Right lung (tissue), 5 donors: ENCODE measurements around the gene MSMB. TPM values are rescaled to one million over a fixed set of nuclear protein-coding genes. Genes with fewer than 3 reads are reported as not detected.

Experiments
- DNase-seq, 2 donors: peaks; one replicate each; pipeline ENCODE4 v3.0.0-alpha.2; 2013
- polyA plus RNA-seq, 5 donors: library from polyadenylated mRNA; unstranded; fragments of 120-200 nt; gene quantifications; one replicate each; pipeline versions ENCODE4 v1.2.1 to v1.2.3, GENCODE V29; 2013; ENCODE audit warnings: inconsistent platforms in 1 of 5, low replicate concordance in 1 of 5; ENCODE audit not compliant: insufficient read length in 5 of 5, insufficient read depth in 1 of 5

MSMB gene
- polyA plus RNA-seq, 5 donors: not detected

DNA sequence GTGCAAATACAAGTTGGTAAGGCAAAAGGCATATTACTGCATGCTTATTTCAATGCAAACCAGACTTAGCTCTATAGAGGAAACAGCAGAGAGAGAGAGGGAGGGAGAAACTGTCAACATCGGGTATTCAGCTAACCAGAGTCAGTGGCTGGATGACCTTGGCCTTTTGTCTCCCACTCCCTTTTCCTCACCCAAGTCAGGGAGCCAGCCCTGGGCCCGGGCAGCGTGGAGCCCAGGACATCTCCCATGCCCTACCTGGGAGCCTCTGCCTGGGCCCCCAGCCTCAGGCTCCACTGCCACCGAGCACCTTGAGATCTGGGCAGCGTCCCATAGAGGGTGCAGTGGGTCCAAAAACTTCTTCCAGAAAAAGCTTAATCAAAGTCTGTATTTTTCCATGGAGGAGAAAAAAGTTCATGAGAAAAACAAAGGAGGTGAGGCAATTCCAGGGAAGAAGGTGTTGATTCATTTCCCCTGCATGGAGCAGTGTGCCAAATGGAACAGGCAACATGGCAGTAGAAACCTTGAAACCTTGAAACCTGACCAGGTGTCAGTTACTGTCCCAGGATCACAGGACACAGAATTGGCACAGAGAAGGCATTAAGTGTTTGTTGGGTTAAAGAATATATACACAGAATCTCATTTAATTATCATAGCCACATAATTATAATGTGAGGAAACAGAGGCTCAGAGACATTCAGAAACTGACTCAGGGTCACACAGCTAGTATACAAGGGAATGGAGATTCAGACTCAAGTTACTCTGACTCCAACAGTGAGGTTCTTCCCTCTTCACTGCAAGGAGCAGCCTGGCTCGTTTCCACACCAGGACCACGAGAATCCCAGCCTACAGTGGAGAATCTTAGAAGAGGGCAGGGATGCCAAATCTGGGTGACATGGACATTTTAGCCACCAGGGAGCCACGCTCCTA, 9.9 kb downstream of the MSMB start:
- DNase-seq: no peak

DNA sequence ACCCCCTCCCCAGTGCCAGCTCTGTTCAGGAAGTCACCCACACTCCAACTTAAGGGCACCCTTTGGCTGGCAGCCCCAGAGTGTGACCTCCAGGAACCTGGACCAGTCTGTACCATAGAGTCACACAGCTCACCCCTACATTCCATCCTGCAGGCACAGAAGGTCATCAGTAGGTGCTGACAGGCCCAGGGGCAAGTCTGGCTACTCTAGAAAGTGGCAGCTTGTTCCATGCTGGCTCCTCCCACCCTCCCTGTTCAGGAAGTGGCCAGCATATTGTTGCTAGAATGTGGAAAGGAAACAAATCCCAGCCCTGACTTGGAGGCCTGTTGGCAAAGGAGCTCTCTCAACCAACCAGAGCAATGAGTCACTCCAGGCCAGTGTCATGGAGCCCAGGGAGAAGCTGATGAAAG, 12.5 kb downstream of the MSMB start:
- no peak for DNase-seq

DNA sequence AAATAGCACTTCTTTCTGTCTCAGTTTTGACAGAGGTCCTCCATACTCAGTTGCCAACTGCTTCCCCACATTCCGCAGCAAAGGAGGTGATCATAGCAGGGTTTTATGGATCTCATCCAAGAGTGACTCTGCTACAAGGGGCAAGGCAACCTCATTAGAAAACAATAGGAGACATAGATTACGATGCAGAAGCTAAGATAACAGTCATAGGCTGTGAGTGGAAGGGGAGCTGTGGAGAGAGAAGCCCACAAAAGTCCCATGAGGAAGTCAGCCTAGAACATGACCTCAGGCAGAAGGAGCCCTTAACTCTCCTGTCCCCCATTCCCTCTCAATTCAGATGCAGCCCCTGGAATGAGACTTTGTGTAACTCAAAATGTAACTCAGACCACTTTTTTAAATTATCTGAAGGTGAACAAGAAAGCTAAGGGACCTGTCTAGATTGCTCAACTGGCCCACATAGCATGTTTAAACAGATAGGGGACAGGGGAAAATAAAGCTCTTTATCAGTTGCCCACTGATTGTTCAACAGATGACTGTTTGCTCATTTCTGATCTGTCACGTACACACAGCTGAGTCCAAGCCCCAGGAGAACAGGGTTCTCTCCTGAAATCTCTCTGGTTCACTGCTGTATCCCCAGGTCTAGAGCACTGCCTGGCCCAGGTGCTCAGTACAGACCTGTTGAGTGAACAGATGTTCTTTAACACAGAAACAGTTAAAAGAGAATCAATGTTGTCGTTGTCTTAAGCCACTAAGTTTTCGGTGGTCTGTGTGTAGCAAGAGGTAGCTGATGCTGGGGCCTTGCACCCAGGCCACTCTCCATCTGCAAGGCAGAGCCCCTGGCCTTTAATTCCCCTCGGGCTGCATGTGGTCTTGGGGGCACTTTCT, 14.2 kb downstream of the MSMB start:
- DNase-seq: no peak

DNA sequence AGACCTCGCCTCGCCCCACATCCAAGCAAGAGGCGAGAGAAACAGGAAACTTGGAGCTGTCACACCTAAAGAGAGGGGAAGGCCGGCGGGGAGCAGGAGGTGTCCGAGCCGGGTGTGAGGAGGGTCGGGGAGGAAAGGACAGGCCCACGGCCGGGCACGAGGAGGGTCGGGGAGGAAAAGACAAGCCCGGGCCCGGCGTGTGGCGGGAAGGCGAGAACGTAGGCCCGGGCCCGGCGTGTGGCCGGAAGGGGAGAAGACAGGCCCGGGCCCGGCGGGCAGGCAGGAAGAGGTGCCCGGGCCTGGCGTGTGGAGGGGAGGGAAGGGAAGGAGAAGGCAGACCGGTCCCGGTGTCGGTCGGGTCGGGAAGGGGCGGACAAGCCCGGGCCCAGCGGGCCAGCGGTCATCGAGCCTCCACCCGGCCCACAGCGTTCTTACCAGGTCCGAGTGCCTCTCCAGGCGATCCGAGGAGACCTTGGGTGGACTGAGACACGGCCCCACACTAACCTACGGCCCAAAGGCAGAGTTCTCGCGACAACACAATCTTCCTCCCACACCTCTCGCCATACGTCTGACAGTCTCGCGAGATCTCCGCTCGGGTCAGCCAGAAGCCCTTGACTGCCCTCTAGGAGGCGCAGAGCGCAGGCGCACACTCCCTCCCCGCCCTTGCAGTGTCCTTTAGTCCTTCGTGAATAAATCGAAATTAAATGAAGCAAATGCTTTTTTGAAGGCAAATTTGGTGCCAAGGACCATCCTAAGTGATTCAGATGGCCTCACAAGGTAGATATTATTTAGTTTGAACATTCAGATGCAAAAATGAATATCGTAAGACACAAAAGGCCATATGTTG, 15.8 kb downstream of the MSMB start, which contains the start of gene NCOA4:
NCOA4 (minus strand) TSS at position 533 of the 847 bp plus-strand sequence. CDS start 13,943 bp downstream, outside the sequence.
- peak; percentile 95 to 97 for DNase-seq

DNA sequence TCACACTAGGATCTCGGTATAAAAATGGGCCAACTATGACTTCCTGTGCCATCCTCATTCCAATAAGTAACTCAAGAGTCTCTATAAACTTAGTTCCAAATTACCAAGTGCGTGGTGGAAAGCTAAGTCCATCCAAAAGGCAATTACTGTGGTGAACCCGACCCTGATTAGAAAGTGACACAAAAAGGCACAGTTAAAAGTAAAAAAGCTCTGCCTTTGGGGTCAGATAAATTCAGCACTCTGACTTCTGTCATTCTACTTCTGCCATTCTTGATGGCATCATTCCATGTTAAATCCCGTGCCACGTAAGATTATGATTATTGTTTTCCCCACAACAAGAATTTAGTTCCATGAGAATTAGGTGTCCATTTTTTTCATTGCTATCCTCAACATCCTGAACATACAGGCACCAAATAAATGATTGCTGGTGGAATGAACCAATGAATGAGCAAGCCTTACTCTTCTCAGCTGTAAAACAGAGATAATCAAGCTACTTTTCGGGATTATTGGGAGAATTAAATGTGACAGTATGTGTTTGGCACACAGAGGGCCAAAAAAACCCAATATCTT, 16.5 kb downstream of the MSMB start:
- no peak for DNase-seq

DNA sequence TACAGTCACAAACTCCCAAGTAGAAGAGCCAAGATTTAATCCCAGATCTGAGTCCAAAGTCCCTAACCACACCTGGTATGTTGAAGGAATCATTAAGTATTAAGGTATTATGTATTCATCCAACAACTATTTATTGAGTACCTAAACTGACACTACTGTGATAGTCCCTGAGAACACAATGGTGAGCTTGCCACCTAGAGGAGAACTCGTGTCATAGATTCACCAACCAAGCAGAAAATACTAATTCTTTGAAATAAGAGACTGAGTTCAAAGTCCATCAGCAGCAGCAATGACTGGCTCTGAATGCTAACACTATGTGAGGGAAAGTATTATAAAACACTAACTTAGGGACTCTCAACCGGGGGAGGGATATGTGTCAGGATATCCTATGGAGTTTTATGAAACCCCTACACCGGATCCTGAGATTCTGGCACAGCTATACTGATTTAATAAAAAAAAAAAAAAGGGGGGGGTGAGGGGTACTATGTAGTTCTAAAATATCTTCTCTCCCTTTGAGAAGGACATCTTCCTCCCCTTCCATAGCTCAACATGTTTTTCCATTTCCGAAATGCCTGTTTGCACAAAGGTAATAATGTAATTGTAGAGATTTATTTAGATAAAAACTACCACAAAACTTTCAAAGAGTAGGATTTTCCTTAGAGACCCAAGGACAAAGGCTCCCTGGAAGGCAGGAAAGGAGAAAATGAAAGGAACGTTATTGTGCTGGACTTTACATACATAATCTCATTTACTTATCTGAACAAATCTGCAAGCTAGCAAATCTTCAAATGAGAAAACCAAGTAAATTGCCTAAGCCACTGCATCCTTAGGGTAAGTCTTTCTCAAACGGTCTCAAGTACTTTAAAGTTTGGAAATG, 17.2 kb downstream of the MSMB start:
- DNase-seq: no peak

DNA sequence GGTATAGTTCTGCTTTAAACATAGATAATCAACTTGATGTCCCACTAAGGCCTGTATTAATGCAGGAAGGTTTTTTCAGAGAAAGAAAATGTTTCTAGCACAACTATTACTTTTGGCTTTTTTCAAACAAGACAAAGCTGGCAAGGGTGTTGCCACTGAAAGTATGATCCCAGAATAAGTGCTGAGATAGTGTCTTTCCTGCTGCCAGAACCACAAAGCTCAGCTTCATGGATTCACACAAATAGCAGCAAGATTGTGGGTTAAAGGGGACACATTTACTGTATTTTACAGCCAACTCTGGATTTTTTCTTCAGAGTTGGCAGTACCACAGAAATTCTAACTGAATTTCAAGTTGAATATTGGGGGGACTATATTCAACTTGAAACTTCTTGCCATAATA, 20.0 kb downstream of the MSMB start:
- DNase-seq: no peak

DNA sequence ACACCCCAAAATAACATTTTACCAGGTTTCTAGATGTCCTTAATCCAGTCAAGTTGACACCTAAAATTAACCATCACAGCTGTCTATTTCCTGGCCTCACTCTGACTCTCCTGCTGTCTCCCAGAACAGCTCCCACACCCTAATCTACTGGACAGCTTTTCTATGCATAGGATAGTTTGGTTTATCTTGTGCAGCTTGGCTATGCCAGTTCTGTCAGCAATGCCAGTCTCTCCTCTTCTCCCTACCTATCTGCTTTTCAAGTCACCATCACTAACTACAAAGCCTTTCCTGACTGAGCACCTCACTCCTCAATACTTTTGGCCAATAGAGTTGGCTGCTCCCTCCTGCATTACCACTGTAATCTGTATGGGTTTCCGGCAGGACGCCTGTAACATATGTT, 20.7 kb downstream of the MSMB start:
- no peak for DNase-seq

DNA sequence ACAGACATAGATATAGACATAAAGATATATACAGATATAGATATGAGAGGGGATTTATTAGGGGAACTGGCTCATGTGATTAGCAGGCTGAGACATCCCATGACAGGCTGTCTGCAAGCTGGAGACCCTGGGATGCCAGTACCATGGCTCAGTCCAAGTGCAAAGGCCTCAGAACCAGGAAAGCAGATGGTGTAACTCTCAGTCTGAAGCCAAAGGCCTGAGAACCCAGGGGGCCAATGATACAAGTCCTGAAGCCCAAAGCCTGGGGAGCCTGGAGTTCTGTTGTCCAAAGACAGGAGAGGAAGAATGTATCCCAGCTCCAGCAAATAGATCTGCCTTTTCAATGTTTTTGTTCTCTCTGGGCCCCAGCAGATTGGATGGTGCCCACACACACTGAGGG, 21.1 kb downstream of the MSMB start:
- no peak for DNase-seq

DNA sequence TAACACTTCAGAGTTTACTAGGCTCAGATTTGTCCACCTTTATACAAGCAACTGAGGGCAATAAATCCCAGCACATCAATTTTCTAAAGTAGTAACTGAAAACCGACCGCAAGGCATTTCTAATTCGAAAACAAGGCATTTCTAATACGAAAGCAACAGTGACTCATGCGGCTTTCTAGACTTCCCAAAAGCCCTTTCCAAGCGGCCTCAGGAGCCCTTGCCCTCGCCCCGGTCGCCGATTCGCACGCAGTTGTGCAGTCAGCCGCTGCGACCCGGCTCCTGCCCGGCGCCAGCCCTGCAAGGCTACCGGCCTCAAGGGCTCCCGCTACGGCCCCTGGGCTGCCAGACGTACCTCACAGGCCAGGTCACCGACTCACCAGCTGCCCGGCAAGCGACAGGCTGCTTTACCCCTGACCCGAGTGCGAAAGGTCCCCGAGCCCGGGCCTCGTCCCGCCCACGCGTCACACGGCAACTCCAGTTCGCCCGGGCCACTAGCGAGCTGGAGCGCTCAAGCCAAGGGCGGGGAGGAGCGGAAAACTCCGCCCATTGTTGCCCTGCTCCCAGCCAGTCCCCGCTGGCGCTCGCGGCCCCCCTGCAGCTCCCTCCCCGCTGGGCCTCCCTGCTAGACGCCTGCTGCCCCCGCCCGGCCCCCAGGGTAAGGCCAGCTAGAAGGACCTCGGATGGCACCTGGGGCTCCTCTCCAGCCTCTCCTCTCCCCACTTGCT, 22.9 kb downstream of the MSMB start:
- DNase-seq: peak; percentile 67 to 68

DNA sequence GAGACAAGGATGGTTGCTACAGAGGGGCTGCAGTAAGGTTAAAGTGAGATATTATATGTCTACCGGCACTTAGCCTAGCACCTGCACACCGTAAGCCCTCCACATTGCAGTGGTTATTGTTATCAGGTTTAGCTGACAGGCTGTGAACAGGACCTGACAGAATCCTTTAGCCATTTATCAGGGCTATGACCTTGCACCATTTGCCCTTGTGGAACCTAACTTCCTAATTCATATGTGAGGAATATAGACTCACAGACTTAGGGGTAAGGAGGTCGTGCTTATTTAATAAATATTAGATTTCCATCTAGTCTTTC, 25.8 kb downstream of the MSMB start:
- no peak for DNase-seq

DNA sequence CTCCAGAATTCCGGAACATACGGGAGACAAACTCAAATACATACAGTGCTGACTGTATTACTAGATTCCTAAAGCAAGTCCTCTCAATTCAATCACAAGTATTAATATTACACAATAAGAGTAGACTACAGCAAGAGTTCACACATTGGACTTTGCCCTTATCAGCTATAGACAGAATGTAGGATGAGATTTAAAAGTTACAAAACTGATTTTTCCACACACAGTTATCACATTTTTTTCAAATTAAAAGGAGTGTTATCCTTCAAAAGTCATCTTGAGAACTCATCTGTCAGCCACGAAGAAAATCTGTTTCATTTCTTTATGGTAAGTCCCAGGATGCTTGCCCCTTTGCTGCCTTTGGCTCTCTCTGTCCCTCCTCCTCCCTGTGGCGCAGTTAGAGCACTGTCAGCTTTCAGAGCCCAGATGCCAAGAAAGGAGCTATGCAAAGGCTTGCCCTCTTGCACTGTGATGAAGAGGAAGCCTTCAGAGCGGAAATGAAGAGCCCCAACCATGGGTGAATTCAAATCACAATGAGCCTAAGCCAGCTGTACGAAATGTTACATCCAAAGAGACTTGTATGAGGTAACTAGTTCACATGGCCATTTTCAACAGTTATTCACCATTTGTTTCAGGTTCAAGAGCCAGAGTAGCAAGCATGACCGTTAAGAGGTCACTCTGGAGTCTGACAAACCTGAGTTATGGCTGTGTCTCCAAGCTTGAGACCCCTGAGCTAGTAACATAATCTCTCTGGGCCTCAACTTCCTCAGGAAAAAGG, 26.3 kb downstream of the MSMB start:
- no peak for DNase-seq

DNA sequence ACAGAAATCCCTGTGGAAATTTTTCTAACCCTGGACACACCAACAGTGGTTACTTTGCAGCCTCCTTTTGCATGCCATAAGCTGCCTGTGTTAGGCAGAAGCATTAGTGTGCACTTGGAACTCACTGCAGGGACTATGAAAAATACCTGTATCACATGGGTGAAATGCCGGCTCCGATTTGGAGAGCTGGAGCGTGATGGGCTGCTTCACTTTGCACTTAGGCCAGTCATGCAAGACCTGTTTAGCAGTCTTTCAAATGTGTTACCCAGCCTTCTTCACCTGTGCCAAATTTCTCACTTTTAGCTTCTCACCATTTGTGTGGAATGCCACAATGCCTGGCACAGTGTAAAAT, 26.9 kb downstream of the MSMB start:
- DNase-seq: no peak

DNA sequence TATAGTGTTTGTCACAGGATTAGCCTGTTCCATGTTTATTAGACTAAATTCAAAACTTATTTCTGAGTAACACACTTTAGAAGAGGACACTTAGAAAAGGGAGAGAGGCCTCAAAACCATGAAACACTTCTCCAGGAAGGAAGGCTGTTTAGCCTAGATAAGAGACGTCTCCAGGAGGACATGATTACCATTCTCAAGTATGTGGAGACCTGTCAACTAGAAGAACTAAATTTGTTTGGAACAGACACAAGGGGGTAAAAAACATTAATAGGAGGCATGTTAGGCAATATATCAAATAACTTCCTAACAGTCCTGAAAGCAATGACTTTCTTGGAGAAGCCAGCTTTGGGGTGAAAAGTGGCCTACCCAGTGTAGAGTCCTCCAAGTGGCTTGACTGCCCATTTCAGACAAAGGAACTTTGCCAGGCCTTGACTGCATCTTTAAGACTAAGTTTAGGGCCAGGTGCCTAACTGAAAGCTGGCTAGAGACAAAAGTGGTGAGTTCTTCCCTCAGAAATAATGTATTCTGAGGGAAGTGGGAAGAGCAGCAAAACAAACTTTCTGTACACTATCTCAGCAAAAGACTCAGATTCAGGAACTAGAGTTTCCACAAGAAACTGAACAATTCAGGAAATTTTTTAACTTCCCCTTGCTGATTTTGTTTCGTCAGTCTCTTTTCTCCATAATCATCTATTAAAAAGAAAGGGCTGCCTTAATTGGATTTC, 27.5 kb downstream of the MSMB start:
- no peak for DNase-seq

DNA sequence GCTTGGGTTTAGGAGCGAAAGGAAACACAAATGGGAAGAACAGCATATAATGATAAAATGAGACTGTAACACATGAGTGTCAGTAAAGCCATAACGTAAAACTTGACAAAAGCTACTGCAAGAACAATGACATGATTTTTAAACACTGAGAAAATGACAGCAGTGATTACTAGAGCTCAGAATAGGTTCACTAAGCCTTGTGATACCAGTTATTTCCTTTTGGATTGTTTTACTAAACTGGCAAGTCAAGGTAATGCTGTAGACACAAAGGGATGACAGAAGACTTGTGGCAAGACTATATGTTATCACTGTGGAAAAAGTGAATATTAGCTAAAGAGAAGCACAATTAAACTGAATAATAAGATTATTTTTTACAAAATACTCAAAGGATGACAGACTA, 28.3 kb downstream of the MSMB start:
- DNase-seq: no peak

DNA sequence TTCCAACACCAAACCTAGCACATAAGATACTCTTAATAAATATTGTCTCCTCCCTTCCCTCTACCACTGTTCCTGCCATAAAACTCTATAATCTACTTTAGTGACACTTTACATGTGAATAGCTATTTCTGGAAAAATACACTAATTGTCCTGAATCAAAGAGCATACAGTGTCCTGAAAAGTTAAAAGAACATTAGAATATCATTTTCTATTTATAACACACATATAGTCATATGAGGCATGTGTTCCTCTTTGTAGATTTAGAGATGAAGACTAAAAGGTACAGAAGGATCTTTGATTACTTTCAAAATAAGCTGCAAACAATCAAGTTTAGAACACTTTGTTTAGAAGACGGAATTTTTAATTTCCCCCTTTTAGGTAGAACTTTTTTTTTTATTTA, 29.3 kb downstream of the MSMB start:
- DNase-seq: no peak

DNA sequence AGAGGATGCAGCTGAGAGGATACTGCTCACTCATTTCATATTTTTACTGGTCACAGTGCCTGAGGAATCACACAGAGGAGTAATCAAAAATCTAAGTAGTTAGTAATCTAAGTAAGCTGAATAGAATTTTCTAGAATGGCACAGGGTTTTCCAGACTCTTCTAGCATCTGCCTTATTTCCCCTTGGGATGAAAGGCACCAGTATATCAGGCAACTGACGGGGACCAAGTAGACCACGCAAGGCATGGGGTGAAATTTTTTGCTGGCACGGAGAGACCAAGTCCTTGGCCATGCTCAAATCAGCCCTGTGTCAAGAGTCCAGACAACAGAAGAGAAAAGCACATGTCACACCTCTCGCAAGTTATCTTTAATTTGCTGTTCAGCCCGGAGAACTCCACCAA, 29.9 kb downstream of the MSMB start:
- no peak for DNase-seq

DNA sequence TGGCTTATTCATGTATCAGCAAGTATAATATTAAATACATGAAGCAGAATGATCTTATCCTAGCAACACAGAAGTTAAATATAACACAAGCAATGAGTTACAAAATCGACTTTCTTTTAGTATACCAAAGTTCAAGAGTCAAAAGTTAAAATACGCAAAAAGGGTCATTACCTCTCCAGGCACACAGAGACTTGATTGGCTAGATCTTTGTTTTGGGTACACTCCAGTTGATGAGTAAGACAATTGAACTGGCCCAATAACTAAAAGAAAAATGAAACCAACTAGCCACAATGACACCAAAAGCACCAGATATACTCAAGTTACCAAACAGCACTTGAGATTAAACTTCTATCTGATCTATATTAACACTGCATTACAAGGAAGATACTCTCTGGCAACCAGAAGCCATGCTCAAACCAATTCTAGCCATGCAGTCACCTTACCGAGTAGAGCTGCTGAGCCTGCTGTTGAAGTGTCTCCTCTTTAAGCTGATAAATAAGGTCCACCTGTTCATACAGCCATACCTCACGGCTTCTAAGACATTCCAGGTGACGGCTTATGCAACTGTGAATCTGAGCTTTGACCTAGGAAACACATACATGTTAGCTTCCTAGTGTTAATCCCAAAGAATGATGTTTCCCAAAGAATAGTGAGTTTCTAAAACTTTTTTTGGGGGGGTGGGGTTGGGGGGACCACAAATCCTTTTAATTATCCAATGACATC, 31.2 kb downstream of the MSMB start:
- no peak for DNase-seq
